Brain pericyte (primary cell): ENCODE measurements around the gene NUDT4B.
"Not testable (repeated sequence)": the region's sequence is repeated elsewhere in the genome, so short reads cannot be mapped to it uniquely, and the experiment has no call there.

ENCODE experiments used
- DNase-seq: peaks from one replicate; pipeline ENCODE4 v3.0.0-alpha.2; 2012; ENCODE audit warnings: low read depth, low spot score

NUDT4B gene

GRCh38 chr1:148748563-148749334 lies at the start of gene NUDT4B:
TSS of gene NUDT4B (plus strand) at chr1:148748774. CDS start at chr1:148748953, 179 bp downstream.
- not testable (repeated sequence) for DNase-seq

- not testable (repeated sequence) for DNase-seq
Observed at GRCh38 chr1:148699357-148699756, 49.2 kb upstream of the NUDT4B start.

GRCh38 chr1:148702242-148702641 lies 46.3 kb upstream of the NUDT4B start:
- DNase-seq = not testable (repeated sequence)

GRCh38 chr1:148703973-148704591 lies 44.5 kb upstream of the NUDT4B start:
- DNase-seq = not testable (repeated sequence)

- not testable (repeated sequence) for DNase-seq
Observed at GRCh38 chr1:148705316-148705948, 43.1 kb upstream of the NUDT4B start.

GRCh38 chr1:148708779-148709333 lies 39.7 kb upstream of the NUDT4B start:
- not testable (repeated sequence) for DNase-seq

- not testable (repeated sequence) for DNase-seq
Observed at GRCh38 chr1:148710772-148711523, 37.6 kb upstream of the NUDT4B start.

- not testable (repeated sequence) for DNase-seq
Observed at GRCh38 chr1:148712353-148712752, 36.2 kb upstream of the NUDT4B start.

- DNase-seq = not testable (repeated sequence)
Observed at GRCh38 chr1:148715518-148715917, 33.1 kb upstream of the NUDT4B start.

GRCh38 chr1:148716966-148717520 lies 31.5 kb upstream of the NUDT4B start:
- not testable (repeated sequence) for DNase-seq

GRCh38 chr1:148720918-148721317 lies 27.7 kb upstream of the NUDT4B start:
- not testable (repeated sequence) for DNase-seq

- DNase-seq = not testable (repeated sequence)
Observed at GRCh38 chr1:148722758-148723157, 25.8 kb upstream of the NUDT4B start.

GRCh38 chr1:148723515-148723914 lies 25.1 kb upstream of the NUDT4B start:
- not testable (repeated sequence) for DNase-seq

- not testable (repeated sequence) for DNase-seq
Observed at GRCh38 chr1:148724872-148725271, 23.7 kb upstream of the NUDT4B start.

- DNase-seq = not testable (repeated sequence)
Observed at GRCh38 chr1:148727862-148728261, 20.7 kb upstream of the NUDT4B start.

- DNase-seq = not testable (repeated sequence)
Observed at GRCh38 chr1:148729128-148729527, 19.4 kb upstream of the NUDT4B start.

- not testable (repeated sequence) for DNase-seq
Observed at GRCh38 chr1:148729541-148729940, 19.0 kb upstream of the NUDT4B start.

GRCh38 chr1:148732277-148732676 lies 16.3 kb upstream of the NUDT4B start:
- DNase-seq = not testable (repeated sequence)

- not testable (repeated sequence) for DNase-seq
Observed at GRCh38 chr1:148733585-148734310, 14.8 kb upstream of the NUDT4B start.

GRCh38 chr1:148734311-148734662 lies 14.3 kb upstream of the NUDT4B start:
- DNase-seq = not testable (repeated sequence)
